Lower lobe of right lung (tissue), 2 donors: ENCODE measurements around the gene NETO1. TPM values are rescaled to one million over a fixed set of nuclear protein-coding genes. Genes with fewer than 3 reads are reported as not detected.

Experiments used
- ATAC-seq, 2 donors: fragments of 200-7000 bp; cut with Tn5 transposase; one replicate each; pipeline ENCODE4 v1.9.1; 2020 to 2022; ENCODE audit warnings: mild to moderate bottlenecking in 2 of 2, moderate library complexity in 2 of 2
- DNase-seq: peaks from one replicate; pipeline ENCODE4 v3.0.0-alpha.2; 2020
- H3K27ac ChIP-seq: fragments of 200-600 bp; one replicate; pipeline ENCODE4 v1.8.0; 2022
- H3K27me3 ChIP-seq: fragments of 200-600 bp; one replicate; pipeline ENCODE4 v1.8.0; 2022; ENCODE audit warnings: low read depth
- H3K36me3 ChIP-seq: fragments of 200-600 bp; one replicate; pipeline ENCODE4 v1.8.0; 2022; ENCODE audit warnings: mild to moderate bottlenecking
- H3K4me1 ChIP-seq: fragments of 200-600 bp; one replicate; pipeline ENCODE4 v1.8.0; 2022
- H3K4me3 ChIP-seq: fragments of 200-600 bp; one replicate; pipeline ENCODE4 v1.8.0; 2022; ENCODE audit warnings: mild to moderate bottlenecking
- H3K9me3 ChIP-seq: fragments of 200-600 bp; one replicate; pipeline ENCODE4 v1.8.0; 2022
- intact Hi-C: fragments of 100-400 bp; cut with DNase I; formaldehyde crosslinking; loops from one replicate; pipeline ENCODE4 v1.11.0; 2022
- total RNA-seq: library from RNA; stranded (reverse); fragmentation: NEBNext Ultra II Directional; extraction: Animal tissue kit (Norgen Biotek cat#: 25700); gene quantifications from one replicate; pipeline ENCODE4 v1.2.1, GENCODE V29; 2021
- TF ChIP-seq, protein P1 (sequence below): fragments of 200-600 bp; IDR thresholded peaks from one replicate; pipeline ENCODE4 v1.8.0; 2022; ENCODE audit warnings: antibody characterized with exemption, mild to moderate bottlenecking
- donor health status: DM: no; HTN: yes; CAD: no; lungs with severe emphysema.

The NETO1 gene
- total RNA-seq, 1 donor from 2014 or later: not detected

DNA sequence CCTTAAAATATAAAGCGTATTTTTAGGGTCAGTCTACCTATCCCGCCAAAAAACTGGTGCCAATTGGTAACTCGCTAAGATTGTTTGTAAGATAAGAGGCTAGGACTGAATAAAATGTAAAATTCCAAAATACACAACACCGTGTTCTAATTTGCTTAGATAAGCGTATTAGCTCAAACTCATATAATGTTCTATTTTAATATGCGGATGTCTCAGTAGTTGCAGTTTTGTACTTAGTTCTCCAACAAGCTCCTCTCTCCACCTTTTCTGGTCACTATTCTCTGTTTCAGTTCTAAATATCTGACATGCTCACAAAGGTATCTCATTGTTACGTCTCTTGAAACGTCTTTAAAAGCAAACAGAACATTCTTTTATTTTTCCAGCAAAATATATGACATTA, 24.0 kb downstream of the NETO1 start:
- no peak for DNase-seq
- H3K4me1 ChIP-seq: no peaks in the 10 kb centered on the region
- H3K36me3 ChIP-seq: no peaks in the 10 kb centered on the region
- intact Hi-C loops: no loop called here
- no peaks in the 10 kb centered on the region for H3K9me3 ChIP-seq
- ATAC-seq: no peak
- TF ChIP-seq, protein P1, sequence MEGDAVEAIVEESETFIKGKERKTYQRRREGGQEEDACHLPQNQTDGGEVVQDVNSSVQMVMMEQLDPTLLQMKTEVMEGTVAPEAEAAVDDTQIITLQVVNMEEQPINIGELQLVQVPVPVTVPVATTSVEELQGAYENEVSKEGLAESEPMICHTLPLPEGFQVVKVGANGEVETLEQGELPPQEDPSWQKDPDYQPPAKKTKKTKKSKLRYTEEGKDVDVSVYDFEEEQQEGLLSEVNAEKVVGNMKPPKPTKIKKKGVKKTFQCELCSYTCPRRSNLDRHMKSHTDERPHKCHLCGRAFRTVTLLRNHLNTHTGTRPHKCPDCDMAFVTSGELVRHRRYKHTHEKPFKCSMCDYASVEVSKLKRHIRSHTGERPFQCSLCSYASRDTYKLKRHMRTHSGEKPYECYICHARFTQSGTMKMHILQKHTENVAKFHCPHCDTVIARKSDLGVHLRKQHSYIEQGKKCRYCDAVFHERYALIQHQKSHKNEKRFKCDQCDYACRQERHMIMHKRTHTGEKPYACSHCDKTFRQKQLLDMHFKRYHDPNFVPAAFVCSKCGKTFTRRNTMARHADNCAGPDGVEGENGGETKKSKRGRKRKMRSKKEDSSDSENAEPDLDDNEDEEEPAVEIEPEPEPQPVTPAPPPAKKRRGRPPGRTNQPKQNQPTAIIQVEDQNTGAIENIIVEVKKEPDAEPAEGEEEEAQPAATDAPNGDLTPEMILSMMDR: no peak
- no peak overlapping the region for H3K4me3 ChIP-seq
- no peak overlapping the region for H3K27ac ChIP-seq
- no peaks in the 10 kb centered on the region for H3K27me3 ChIP-seq

DNA sequence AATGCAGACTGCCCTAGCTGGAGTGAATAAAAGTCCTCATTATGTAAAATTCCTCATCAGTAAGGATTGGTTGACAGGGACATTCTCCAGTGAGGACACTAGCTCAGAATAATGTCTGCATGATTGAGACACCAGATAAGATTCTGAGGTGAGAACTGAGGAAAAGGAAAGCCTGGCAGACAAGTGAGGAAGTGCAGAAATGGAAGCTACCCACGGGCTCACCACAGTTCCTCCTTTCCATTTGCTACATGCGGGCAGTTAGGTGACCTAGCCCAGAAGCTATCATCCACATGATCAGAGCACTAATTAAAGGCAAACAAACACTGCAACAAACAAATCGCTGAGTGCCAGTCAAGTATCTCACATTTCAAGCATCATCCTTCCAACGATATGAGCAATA, 27.7 kb downstream of the NETO1 start:
- H3K9me3 ChIP-seq: no peaks in the 10 kb centered on the region
- H3K36me3 ChIP-seq: no peaks in the 10 kb centered on the region
- H3K27ac ChIP-seq: no peak overlapping the region
- TF ChIP-seq, protein P1: no peak
- H3K4me3 ChIP-seq: no peak overlapping the region
- no peak for DNase-seq
- no peaks in the 10 kb centered on the region for H3K4me1 ChIP-seq
- ATAC-seq: no peak
- intact Hi-C loops: no loop called here
- no peaks in the 10 kb centered on the region for H3K27me3 ChIP-seq

DNA sequence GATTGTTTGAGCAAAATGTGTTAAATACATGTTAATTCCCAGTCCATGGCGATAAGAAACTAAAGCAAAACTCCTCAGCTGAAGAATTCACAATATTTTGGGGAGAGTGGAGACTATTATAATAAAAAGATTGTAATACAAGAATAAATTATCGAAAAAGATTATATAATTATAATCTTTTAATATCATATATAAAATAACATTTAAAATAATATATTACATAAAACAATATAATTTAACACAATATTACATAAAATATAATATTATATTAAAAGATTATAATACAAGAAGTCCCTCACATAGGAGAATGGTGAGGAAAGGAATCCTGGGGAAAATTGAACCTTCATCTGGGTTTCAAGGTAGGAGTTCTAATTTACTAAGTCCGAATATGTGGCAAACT, 33.1 kb downstream of the NETO1 start:
- intact Hi-C loops: no loop called here
- Histone ChIP-seq H3K9me3 (no peaks in the 10 kb centered on the region), H3K36me3 (no peaks in the 10 kb centered on the region), H3K4me3 (no peak overlapping the region), H3K27me3 (no peaks in the 10 kb centered on the region), H3K27ac (no peak overlapping the region), H3K4me1 (no peaks in the 10 kb centered on the region)
- TF ChIP-seq, protein P1: no peak
- ATAC-seq (no peak), DNase-seq (no peak)

DNA sequence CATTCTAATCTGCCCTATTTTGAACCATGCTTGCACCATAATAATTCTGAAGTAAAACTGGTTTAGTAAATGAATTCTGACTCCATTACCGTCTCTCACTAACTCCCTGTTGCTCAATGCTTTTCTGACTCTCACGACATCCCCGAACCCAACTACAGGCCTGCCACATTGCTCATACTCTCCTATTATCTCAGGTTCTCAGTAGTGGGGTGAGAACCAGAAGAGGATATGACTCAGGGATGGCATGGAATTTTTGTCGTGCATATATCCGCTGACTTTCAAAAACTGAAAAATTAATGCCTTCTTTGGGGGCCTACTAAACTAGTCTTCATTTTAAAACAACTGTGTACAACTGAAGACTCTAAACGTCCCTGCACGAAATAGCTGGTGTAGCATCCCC, 34.3 kb downstream of the NETO1 start:
- TF ChIP-seq, protein P1: no peak
- no peaks in the 10 kb centered on the region for H3K4me1 ChIP-seq
- no peaks in the 10 kb centered on the region for H3K9me3 ChIP-seq
- H3K27ac ChIP-seq: no peak overlapping the region
- H3K36me3 ChIP-seq: no peaks in the 10 kb centered on the region
- intact Hi-C loops: no loop called here
- ATAC-seq (no peak), DNase-seq (no peak)
- H3K27me3 ChIP-seq: no peaks in the 10 kb centered on the region
- no peak overlapping the region for H3K4me3 ChIP-seq

DNA sequence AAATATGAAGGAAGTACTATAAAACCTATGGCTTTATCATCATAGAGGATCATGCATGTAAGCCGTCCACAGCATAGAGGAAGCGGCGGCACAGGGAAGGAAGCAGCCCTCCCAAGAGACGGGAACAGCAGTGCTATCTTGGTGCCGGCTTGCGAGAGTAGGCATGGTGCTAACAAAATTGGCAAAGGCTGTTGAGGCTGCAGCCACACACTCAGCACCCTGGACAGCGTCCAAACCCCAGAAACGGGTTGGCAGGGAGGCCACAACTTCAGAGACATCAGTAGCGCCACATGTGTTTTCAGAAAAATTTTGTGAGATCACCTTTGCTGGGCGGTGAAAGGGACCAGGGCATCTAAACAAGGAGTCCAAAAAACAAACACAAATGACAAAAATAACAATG, 37.7 kb downstream of the NETO1 start:
- ATAC-seq (no peak), DNase-seq (no peak)
- Histone ChIP-seq H3K27ac (no peak overlapping the region), H3K9me3 (no peaks in the 10 kb centered on the region), H3K36me3 (no peaks in the 10 kb centered on the region), H3K27me3 (no peaks in the 10 kb centered on the region), H3K4me1 (no peaks in the 10 kb centered on the region), H3K4me3 (no peak overlapping the region)
- TF ChIP-seq, protein P1: no peak
- intact Hi-C loops: no loop called here

DNA sequence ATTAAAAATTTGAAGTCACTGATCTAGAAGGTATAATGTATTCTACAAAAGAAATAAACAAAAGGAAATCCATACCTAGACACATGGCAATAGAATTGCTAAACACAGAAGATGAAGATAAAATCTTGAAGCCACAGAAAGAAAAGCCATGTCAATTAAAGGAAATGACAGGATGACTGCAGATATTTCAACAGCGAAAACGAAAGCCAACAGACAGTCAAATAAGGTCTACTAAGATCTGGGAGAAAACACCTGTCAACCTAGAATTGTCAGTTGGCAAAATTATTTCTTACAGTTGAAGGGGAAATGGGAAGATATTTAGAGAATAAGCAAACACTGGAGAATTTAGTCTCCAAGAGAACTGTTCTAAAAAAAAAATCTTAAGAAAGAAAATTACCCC, 39.2 kb downstream of the NETO1 start:
- DNase-seq (no peak), ATAC-seq (no peak)
- H3K9me3 ChIP-seq: no peaks in the 10 kb centered on the region
- TF ChIP-seq, protein P1: no peak
- intact Hi-C loops: no loop called here
- no peaks in the 10 kb centered on the region for H3K36me3 ChIP-seq
- no peak overlapping the region for H3K27ac ChIP-seq
- H3K4me3 ChIP-seq: no peak overlapping the region
- H3K27me3 ChIP-seq: no peaks in the 10 kb centered on the region
- H3K4me1 ChIP-seq: no peaks in the 10 kb centered on the region
